OCI-M2 (cell line): ENCODE data around the gene GRIN1.
"Not testable (repeated sequence)": the region's sequence is repeated elsewhere in the genome, so short reads cannot be mapped to it uniquely, and the experiment has no call there.

ENCODE experiments used
- DNase-seq: peaks from one replicate; lab custom pipeline; 2025; ENCODE audit not compliant: unreplicated experiment; lab: John Stamatoyannopoulos, UW

The GRIN1 gene

DNA sequence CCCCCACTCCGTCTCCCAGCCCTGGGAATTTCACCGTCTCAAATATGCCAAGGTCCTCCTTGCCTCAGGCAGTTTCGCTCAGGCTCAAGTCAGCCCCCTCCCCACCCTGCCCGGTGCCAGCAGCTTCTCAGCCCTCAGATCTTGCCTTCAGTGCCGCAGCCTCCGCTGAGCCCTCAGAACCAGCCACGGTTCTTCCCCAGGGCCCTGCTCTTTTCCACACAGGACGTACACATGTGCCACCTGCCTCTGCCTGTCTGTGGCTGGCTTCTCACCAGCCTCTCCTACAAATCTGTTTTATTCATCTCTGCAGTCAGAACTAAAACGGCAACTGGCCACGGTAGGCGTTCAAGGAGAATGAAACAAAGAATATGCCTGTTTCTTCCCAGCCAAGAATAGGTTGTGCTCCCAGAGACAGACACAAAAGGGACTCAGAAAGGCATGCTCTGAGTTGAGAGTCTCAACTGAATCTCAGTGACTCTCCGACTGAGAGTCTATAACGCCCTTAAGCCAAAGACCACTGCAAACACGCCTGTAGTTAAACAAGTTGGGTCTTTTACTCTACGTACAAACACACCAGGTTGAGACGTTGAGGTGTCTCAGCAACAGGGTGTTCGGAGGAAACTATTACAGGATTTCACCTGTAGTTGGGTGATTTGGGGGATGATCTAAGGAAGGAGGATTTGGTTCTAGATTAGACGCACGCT is 10.6 kb upstream of the GRIN1 start:
- no peak for DNase-seq

GRCh38 chr9:137128862-137129455 is 10.0 kb upstream of the GRIN1 start:
- no peak for DNase-seq

DNA sequence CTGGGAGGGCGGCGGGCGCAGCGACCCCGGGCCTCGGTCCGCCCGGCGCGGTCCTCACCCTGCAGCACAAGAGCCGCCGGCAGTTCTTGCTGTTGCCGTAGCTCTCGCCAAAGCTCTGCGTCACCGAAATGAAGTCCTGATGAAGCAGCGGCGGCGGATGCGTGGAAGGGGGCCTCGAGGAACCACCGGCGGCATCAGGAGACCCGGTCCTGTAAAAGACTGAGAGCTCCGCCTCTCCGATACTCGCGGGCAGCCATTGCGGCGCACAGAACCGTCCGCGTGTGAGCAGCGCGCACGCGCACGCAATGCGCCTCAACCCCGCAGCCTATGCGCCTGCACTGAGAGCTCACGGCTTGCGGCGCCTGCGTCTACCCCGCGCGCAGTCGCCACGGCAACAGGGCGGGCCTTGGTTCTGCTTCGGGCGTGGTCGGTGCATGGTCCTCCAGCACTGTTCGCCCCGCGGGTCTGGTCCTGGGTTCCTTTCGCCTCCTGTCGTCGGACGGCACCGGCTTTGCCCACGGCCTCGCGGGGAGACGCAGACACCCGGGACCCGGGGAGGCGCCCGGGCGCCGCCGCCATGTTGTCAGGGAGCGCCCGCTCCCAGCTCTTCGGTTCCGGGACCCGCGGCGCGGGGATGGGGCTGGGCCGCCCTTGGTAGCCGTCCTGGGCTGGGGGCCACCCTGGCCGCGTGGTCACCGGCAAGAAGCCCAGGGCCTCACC is 9.3 kb upstream of the GRIN1 start:
- peak; percentile 61 for DNase-seq

DNA sequence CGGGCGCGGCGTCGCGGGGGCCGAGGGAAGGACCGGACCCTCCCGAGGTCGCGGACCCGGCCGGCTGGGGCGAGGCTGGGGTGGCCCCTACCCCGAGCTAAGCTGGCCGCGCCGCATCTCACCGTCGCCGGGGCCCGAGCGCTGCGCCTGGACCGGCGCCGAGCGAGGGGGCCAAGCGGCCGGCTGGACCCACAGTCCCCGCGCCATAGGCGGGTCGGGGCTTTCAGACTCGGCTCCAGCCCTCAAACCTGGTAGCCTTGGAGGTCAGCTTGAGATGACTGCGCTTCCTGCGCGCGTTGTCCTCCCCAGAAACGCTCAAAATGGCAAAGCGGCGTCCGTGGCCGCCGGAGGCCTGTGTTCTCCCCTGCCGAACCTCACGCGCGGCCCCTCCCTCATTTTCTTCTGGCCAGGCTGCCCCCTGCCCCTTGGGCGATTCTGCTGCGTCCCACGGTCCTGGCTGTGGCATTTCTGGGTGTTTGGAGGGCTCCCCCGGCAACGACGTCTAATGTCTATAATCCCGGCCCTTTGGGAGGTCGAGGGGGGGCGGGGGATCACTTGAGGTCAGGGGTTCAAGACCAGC is 8.7 kb upstream of the GRIN1 start:
- DNase-seq = no peak

DNA sequence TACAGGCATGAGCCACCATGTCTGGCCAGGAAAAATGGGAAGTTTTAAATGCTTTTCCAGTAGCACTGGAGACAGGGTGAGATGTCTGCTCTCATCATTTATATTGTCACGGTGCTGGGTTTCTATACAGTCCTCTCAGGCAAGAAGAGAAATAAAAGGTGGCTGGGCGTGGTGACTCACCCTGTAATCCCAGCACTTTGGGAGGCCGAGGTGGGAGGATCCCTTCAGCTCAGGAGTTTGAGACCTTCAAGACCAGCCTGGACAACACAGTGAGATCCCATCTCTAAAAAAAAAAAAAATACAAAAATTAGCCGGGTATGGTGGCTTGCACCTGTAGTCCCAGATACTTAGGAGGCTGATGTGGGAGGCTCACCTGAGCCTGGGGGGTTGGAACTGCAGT is 4.8 kb upstream of the GRIN1 start:
- no peak for DNase-seq

DNA sequence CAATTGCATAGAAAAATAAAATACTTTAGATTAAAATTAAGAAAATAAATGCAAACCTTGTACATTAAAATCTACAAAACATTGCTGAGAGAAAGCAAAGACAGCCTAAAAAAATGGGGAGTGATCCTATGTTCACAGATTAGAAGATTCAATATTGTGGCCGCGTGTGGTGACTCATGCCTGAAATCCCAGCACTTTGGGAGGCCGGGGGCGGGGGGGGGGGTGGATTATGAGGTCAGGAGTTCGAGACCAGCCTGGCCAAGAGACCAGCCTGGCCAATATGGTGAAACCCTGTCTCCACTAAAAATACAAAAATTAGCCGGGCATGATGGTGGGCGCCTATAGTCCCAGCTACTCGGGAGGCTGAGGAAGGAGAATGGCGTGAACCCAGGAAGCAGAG is 3.8 kb upstream of the GRIN1 start:
- DNase-seq = not testable (repeated sequence)

DNA sequence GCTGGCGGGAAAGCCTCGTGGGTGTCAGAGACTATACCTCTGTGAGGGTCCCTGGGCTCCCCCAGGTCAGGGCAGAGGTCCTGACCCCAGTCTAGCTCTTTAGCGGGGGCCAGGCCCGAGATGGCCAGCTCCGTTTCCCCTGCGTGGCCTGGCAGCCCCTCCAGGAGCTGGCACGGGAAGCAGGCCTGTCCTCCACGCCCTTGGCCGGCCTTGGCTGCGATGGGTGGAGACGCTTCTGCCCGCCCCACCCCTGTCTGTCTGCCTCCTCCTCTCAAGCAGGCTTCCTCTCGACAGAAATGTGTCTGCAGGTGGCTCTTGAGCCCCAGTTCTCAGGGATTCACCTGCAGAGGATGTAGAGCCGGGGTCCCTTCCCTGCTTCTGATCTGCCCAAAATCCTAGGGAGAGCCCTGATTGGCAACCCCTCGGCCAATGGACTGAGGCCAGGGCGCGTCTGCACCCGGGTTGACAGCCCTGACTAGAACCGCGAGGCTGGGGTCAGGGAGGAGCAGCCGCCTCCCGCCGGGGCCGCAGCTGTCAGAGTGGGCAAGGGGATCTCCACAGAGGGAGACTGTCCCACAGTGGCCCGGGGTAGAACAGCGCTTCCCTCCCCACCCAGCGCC is 2.6 kb upstream of the GRIN1 start:
- no peak for DNase-seq

DNA sequence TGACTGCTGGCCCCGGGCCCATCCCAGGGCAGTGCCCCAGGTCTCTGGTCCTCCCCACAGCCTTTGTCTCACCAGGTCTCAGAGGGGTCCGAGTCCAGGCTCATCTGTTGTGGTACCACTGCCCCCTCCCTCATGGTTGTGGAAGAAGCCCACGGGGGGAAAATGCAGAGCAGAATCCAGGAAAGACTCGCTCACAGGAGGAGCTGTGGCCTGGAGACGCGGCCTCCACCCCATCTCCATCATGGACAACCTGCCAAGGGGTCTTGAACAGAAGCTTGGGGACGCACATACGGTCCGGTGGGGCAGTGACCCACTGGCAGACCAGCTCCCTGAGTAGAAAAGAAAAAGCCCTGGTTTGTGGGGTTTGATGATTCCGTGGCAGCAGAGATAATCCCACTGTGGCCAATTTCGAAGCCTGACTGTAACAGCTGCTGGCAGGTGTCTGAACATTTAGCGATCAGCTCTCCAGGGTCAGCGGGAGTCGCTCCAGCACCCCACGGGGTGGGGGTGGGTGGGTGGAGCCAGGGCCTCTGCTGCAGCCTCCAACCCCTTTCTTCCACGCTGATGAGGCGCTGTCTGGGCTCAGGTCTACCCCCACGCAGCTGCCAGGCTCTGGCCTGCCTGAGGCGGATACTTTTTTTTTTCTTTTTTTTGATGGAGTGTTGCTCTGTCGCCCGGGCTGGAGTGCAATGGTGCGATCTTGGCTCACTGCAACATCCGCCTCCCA is 1.9 kb upstream of the GRIN1 start:
- DNase-seq = no peak

DNA sequence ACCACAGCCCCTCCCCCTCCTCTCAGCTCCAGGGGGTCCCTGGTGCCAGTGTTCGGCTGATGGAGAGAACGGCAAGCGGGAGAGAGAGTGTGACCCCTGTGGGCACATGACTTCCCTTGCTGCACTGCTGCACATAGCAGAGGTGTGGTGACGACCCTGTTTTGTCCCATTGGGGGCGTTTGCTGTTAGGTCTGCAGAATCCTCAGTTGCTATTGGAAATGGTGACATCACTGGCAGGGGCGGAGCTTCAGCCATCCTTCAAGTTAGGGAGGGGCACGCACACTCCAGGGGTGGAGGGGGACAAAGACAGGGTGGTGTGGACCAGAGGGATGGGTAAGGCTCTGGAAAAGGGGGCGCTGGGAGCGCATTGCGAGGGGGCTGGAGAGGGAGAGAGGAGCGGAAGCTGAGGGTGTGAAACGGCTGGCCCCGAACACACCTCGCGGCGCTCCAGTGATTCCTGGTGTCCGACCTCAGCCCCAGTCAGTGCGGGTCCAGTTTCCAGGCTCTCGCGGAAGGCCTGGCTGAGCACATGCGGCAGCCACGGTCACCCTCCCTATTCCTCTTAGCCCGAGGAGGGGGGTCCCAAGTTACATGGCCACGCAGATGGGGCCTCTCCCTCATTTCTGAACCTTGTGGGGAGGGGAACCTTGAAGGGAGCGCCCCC is 764 bp upstream of the GRIN1 start:
- no peak for DNase-seq

- DNase-seq = no peak
Measured at GRCh38 chr9:137139468-137140150, 655 bp downstream of the GRIN1 start.

- DNase-seq = no peak
Measured at GRCh38 chr9:137140151-137141012, 1.4 kb downstream of the GRIN1 start.

DNA sequence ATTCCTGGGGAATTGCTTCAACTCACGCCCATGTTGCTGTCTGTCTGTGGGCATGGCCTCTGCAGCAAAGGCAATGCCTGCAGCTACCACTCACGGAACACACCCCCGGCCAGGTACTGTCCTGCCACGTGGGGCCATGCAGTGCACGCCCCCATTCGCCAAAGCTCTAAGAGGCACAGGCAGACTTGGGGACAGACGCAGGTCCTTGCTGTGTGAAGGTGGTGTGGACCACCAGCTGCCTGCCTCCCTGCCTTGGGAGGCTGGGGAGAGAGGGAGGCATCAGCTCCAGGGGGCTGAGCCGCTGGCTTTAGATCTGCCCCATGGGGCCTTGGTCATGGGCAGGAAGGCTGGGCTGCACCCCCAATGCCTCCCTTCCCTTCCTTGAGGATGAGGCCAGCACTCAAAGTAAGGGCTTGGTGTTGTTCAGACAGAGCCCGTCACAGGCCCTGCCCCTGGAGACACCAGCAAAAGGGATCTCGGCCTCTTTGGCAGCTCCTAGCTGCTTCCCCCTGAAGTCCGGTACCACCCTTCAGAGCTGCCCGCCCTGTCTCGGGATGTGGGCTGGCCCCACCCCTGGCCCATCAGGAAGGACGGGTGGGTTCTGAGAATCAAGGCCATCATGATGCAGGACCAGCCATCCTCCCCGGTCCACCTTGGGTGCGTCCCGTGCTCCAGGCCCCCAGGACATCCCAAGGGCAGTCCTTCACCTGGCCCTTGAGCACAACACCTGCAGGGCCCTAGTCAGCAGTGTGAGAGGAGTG is 2.3 kb downstream of the GRIN1 start:
- no peak for DNase-seq

DNA sequence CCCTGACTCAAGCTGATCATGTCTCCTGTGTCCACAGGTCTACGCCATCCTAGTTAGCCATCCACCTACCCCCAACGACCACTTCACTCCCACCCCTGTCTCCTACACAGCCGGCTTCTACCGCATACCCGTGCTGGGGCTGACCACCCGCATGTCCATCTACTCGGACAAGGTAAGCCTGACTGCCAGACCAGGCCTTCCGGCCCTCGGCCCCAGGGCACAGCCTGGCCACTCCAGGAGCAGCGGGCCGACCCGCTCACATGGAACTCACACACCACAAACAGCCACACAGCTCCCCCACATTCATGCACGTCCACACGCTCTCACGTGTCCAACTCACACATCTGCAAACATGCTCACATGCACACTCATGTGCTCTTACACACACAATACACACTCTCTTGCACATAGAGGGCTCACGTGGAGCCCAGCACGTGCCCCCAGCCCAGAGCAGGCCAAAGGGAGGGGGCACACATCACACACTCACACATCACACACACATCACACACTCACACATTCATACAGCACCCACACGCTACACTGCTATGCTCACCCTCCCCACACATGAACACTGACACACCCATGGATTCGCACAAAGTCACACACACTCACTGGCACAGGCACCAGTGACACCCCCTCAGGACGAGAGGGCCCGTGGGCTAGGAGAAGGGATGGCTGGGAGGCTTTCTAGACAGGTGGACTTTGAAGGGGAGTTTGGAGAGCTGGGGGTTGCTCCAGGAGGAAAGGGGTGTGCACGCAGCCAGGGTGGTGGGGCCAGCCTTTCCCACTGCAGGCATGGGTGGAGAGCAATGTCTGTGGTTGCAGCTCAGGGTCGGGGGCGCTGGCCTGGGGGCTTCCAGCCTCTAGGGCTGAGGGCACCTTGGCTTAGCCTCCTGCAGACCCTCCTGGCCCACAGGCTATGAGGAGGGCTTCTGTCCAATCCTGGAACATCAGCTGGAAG is 3.3 kb downstream of the GRIN1 start:
- DNase-seq = no peak

GRCh38 chr9:137143459-137143858 is 4.5 kb downstream of the GRIN1 start:
- no peak for DNase-seq

DNA sequence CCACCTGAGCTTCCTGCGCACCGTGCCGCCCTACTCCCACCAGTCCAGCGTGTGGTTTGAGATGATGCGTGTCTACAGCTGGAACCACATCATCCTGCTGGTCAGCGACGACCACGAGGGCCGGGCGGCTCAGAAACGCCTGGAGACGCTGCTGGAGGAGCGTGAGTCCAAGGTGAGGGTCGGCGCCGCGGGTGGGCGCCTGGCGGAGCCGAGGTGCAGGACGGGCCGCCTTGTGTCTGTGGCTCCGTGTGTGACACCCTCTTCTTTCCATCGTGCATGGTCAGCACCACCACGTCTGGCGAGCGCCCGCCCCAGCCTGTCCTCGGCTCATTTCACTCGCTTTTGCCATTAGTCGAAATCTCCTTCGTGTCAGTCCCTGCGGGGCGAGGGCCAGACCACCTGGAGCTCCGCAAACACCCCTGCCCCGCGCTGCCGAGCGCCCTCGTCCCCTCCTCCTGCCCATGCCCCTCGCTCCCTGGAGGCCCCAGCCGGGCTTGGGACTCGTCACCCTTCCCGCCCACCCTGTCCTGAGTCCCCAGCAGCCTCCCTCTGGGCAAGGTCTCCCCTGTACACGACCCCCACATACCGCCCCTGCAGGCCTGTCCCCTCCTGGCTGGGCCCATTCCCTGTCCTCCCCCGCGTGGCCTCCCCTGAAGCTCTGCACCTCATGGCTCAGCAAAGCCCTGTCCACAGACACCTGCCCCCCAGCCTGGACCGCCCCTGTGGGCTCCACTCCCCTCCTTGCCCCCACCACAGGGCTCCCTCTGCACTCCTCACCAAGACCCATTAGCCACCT is 7.0 kb downstream of the GRIN1 start:
- DNase-seq = no peak

DNA sequence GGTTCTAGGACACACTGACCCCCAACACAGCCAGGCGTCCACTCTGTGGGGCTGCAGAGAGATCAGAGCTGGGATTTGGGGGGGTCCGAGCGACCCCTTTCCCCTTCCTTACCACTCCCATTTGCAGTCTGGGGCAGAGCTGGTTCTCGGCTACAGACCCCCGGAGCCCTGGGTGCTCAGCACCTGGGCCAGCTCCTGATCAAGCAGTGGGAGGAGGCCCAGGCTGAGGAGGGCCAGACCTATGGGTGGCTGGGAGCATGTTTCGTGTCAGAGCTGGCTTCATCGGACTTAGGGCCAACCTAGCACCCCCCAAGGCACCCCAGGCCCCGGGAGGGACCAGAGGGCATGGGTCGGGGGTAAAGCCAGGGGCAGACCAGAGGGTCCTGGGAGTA is 7.6 kb downstream of the GRIN1 start:
- no peak for DNase-seq
